ENCODE data around the gene IPO4.

The IPO4 gene

GRCh38 chr14:24172261-24172860, 16.3 kb downstream of the IPO4 start:
- no peak for DNase-seq

- DNase-seq, result peak in 1 of 2 donors; percentile 3
Observed at GRCh38 chr14:24171422-24172260, 17.0 kb downstream of the IPO4 start, which contains the start of gene REC8. TSS of gene REC8 (plus strand) at chr14:24172080. CDS start at chr14:24172553, 473 bp downstream.

DNA sequence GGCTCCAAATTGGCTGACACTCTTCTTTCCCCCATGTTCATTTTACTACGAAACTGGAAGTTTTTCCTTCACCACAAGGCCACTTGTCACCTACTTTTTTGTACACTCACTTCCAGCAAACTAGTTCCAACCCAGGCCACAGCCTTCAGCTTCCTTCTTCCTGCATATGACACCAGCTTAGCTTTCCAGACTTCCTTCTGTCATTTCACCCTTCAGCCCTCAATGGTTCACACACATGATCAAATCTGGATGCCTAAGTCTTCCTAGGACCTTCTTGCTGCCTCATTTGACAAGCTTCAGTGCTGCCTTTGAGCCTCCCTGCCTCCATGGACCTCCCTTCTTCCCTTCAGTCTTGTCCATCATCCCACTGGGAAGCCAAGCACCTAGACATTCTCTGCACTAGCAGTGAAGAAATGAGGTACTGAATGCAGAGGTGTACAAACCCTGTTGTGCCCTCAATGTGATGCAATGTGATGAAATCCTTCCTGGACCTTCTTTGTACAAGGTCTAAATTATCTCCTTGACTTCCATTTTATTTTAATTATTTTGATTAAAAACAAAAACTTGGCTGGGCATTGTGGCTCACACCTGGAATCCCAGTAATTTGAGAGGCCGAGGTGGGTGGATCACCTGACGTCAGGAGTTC, 21.0 kb downstream of the IPO4 start:
- peak; percentile 64 to 67 for DNase-seq

GRCh38 chr14:24165785-24166184, 22.8 kb downstream of the IPO4 start:
- no peak for DNase-seq

DNA sequence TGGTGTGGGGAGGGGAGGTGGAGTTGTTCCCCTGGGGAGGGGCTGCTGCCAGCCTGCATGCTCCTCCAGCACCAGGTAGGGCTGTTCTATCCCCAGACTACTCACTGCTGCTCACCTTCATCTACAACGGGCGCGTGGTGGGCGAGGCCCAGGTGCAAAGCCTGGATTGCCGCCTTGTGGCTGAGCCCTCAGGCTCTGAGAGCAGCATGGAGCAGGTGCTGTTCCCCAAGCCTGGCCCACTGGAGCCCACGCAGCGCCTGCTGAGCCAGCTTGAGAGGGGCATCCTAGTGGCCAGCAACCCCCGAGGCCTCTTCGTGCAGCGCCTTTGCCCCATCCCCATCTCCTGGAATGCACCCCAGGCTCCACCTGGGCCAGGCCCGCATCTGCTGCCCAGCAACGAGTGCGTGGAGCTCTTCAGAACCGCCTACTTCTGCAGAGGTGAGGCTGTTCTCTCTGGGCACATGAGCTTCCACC, 24.1 kb downstream of the IPO4 start:
- no peak for DNase-seq

DNA sequence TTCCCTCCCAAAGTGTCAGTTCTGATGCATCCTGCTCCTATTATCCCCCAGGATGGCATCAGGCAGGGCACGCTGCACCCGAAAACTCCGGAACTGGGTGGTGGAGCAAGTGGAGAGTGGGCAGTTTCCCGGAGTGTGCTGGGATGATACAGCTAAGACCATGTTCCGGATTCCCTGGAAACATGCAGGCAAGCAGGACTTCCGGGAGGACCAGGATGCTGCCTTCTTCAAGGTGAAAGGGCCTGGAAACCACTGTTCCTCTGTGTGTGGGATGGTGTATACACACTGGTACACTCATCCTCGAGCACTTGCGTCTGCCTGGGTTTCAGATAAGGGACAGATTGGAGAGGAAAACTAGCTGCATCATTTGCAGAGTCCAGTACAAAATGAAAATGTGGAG, 26.5 kb downstream of the IPO4 start:
- no peak for DNase-seq

- DNase-seq, result peak; percentile 95 to 97
Observed at GRCh38 chr14:24160850-24161804, 27.5 kb downstream of the IPO4 start, which contains the start of gene IRF9. TSS of gene IRF9 (plus strand) at chr14:24161265. CDS start at chr14:24162145, 880 bp downstream.

DNA sequence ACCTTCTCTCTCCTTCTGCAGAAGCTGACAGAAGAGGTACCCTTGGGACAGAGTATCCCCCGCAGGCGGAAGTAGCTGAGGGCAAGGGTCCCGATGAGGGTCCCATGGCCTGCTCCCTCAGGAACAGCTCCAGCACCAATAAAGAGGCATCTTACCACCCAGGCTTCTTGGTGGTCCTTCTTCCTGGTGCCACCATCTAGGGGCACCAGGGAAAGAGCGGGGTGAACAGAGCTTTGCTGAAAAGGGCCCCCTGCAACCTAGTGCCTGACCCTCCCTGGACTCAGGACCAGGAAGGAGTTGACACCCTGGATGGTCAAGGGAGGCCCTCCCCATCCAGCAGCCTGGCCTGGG, 28.1 kb downstream of the IPO4 start:
- DNase-seq, result no peak

- DNase-seq, result no peak
Observed at GRCh38 chr14:24159777-24160498, 28.7 kb downstream of the IPO4 start.

- no peak for DNase-seq
Observed at GRCh38 chr14:24157331-24157730, 31.3 kb downstream of the IPO4 start.

- DNase-seq, result no peak
Observed at GRCh38 chr14:24156840-24157239, 31.8 kb downstream of the IPO4 start.

- no peak for DNase-seq
Observed at GRCh38 chr14:24155100-24155499, 33.5 kb downstream of the IPO4 start.

GRCh38 chr14:24151404-24152080, 37.1 kb downstream of the IPO4 start:
- DNase-seq, result no peak

DNA sequence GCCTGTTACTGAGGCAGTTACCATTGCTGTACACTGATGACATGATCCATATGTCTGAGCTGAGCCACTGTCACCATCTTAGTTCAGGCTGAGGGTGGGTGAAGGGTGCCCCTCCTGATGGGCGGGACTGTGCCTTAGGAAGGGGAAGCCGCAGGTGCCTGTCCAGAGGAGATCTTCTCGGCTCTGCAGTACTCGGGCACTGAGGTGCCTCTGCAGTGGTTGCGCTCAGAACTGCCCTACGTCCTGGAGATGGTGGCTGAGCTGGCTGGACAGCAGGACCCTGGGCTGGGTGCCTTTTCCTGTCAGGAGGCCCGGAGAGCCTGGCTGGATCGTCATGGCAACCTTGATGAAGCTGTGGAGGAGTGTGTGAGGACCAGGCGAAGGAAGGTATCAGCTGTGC, 37.6 kb downstream of the IPO4 start:
- DNase-seq, result no peak

GRCh38 chr14:24150567-24150966, 38.0 kb downstream of the IPO4 start:
- no peak for DNase-seq

DNA sequence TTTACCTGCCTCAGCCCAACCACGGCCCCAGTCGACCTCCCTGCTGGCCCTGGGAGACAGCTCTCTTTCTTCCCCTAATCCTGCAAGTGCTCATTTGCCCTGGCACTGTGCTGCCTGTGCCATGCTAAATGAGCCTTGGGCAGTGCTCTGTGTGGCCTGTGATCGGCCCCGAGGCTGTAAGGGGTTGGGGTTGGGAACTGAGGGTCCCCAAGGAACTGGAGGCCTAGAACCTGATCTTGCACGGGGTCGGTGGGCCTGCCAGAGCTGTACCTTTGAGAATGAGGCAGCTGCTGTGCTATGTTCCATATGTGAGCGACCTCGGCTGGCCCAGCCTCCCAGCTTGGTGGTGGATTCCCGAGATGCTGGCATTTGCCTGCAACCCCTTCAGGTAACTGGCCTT, 38.6 kb downstream of the IPO4 start:
- no peak for DNase-seq

- no peak for DNase-seq
Observed at GRCh38 chr14:24149302-24149969, 39.2 kb downstream of the IPO4 start.

DNA sequence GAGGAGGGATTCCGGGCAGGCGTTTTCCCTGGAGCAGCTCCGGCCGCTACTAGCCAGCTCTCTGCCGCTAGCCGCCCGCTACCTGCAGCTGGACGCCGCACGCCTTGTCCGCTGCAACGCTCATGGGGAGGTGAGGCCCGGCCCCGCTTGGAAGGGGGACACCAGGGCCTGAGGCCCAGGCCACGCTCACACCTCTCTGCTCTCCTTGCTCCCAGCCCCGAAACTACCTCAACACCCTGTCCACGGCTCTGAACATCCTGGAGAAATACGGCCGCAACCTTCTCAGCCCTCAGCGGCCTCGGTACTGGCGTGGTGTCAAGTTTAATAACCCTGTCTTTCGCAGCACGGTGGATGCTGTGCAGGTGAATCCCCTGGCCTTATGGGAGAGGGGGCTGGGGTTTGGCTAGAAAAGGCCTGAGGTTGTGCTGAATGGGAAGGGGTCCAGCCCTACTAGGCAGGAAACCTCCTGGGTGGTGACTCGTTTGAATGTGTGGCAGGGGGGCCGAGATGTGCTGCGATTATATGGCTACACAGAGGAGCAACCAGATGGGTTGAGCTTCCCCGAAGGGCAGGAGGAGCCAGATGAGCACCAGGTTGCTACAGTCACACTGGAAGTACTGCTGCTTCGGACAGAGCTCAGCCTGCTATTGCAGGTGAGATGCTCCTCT, 40.7 kb downstream of the IPO4 start:
- DNase-seq, result no peak

DNA sequence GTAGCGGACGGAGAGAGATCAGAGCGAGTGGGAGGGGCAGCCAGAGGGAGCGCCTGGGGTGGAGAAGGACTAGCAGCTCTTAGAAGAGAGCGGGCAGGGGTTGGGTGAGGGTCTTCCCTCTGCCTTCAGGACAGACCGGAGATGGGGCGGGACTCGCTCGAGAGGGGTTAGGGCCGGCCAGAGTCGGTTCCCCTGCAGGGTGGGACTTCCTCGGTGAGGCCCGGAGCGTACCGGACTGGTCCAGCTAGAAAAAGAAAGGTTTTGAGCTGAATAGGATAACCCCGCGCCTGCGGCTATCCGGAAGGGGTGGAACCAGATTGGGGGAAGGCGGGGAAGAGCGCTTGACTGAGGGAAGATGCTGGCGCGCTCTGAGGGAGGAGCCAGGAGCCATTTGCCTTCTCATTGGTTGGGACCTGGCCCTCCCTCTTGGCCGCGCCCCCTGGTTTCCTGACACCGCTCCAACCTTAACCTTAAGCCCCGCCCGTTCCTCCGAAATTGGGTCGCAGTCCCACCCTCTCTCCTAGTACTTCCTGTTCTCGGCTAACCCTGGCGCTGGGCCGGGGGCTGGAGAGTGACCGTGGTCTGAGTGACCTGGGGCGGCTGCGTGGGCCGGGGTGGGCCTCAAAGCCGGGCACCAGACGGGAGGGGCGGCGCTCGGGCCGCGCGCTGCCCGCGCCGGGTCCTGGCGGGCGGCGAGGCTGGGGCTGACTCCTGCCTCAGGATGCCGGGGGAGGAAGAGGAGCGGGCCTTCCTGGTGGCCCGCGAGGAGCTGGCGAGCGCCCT, 41.4 kb downstream of the IPO4 start, which contains the start of gene RNF31:
Gene RNF31, plus strand, starts transcription at position 521 of the 783 bp plus-strand sequence. Its CDS starts 201 bp downstream, at position 722.
- DNase-seq, result peak; percentile 99

All from inflammatory macrophage (primary cell).